Body of pancreas (tissue), 4 donors: ENCODE measurements around the gene SNX8.

Experiments used
- CTCF ChIP-seq, 7 experiments: fragments of 450-650 bp in 4 of 7; fragments of 200-600 bp in 3 of 7; sonication (generic) in 3 of 7; IDR thresholded peaks; one replicate each; pipeline ENCODE4 v1.5.1; 2016 to 2019; ENCODE audit warnings: antibody characterized with exemption in 7 of 7
- POLR2A ChIP-seq, 3 donors: fragments of 450-650 bp; IDR thresholded peaks; one replicate each; pipeline ENCODE4 v1.6.1; 2016; ENCODE audit warnings: antibody characterized with exemption in 3 of 3, mild to moderate bottlenecking in 2 of 3

- TF ChIP-seq POLR2A (IDR thresholded peaks at IDR 0.05): no peak
- TF ChIP-seq CTCF (IDR thresholded peaks at IDR 0.05): no peak
Measured at GRCh38 chr7:2245883-2246675, 68.2 kb downstream of the SNX8 start.
